IPS-18c (cell line): ENCODE results near the gene IP6K1.

Source experiments
- H3K4me3 ChIP-seq: 2 replicates; pipeline ENCODE4 v1.7.0; 2013; ENCODE audit warnings: low read depth, mild to moderate bottlenecking, low read length, moderate library complexity; ENCODE audit not compliant: insufficient read depth
- H3K9me3 ChIP-seq: one replicate; pipeline ENCODE4 v1.6.1; 2013; ENCODE audit warnings: mild to moderate bottlenecking, low read length, moderate library complexity; ENCODE audit not compliant: control insufficient read depth, insufficient read depth

IP6K1 gene

DNA sequence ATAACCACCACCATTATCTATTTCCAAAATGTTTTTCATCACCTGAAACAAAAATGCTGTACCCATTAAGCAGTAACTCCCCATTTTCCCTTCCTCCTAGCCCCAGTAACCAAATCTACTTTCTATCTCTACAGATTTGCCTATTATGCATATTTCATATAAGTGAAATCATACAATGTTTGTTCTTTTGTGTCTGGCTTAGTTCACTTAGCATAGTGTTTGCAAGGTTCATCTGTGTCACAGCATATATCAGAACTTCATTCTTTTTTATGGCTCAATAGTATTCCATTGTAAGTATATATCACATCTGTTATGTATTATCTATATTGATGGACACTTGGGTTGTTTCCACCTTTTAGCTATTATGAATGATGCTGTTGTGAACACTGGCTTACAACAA lies 45.9 kb downstream of the IP6K1 start:
- Histone ChIP-seq H3K4me3 (no peak overlapping the region), H3K9me3 (peaks cover 2% of the 10 kb centered on the region)

DNA sequence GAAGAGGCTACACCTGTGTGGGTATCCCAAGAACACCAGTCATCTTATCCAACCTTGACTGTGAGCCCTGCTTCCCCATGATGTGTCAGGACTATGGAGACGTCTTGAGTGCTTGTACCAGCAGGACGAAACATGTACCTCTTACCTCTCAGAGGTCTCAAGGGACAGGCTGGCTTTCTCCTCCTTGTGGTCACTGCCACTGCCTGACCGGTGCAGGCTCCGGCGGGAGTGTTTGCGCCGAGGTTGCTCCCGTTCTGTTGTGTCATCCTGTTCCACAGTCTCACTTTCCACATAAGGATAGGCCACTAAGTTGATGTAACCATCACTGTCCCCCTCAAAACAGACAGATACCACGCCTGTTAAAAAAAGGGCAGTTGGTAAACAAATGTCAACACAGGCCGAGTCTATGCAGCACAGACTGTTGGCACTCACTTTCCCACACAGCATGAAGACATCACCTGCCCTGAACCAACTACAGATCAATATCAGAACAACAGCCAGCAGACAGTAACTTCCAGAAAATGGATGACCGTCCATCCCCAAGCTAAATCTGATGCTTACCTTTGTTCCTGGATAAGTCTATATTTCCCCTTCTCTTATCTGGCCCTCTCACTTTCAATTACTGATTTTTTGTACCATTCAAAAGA lies 48.2 kb downstream of the IP6K1 start:
- peaks cover 2% of the 10 kb centered on the region for H3K9me3 ChIP-seq
- H3K4me3 ChIP-seq: no peak overlapping the region

GRCh38 chr3:49734752-49735151 lies 51.6 kb downstream of the IP6K1 start:
- Histone ChIP-seq H3K4me3 (no peak overlapping the region), H3K9me3 (peaks cover 2% of the 10 kb centered on the region)

DNA sequence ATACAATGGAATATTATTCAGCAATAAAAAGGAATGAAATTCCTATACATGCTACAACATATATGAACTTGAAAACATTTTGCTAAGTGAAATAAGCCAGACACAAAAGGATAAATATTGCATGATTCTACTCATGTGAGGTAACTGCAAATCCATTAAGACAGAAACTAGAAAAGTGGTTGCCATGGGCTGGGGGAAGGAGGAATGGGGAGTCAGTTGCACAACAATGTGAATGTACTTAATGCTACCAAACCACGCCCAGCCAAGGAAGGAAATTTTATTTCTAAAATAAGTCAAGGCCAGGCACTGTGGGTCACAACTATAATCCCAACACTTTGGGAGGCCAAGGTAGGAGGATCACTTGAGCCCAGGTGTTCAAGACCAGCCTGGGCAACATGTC lies 52.8 kb downstream of the IP6K1 start:
- H3K4me3 ChIP-seq: no peak overlapping the region
- peaks cover 2% of the 10 kb centered on the region for H3K9me3 ChIP-seq

GRCh38 chr3:49732597-49732996 lies 53.7 kb downstream of the IP6K1 start:
- peaks cover 2% of the 10 kb centered on the region for H3K9me3 ChIP-seq

DNA sequence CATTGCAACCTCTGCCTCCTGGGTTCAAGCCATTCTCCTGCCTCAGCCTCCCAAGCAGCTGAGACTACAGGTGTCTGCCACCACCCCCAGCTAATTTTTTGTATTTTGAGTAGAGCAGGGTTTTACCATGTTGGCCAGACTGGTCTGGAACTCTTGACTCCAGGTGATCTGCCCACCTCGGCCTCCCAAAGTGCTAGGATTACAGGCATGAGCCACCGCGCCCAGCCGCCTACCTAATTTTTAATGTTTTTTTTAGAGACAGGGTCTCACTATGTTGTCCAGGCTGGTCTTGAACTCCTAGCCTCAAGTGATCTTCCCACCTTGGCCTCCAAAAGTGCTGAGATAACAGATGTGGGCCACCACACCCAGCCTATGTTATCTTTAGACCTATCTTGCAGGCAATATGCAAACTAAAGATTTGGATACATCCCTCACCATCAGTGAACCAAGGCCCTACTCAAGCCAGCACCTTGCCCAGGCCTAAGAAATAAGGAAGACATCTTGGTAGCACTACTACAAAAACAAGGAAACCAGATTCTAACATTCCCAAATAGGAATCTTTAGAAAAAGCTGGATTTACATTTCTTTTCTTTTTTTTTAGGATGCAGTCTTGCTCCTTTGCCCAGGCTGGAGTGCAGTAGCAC lies 56.3 kb downstream of the IP6K1 start:
- Histone ChIP-seq H3K4me3 (no peak overlapping the region), H3K9me3 (no peaks in the 10 kb centered on the region)

More at GRCh38 chr3:49732597-49732996, 53.7 kb downstream of the IP6K1 start:
- H3K4me3 ChIP-seq: no peak overlapping the region

DNA sequence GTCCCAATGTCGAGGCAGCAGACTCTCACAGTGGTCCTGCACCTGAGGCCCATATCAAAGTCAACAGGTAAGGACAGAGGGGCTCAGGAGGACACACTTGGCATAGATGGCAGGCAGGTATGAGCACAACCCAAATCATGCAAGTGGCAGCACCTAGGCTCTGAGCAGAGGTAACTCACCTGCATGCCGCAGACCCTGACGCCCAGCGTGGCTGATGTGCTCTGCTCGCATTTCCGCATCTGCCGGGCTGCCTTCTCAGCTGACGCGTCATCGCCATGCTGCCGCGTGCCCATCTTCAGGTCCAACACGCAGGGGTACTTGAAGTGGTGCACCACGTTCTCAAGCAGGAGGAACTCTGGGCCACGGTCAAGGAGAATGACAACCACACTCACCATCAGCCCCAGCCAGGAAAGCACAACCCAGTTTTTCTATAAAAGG lies 58.4 kb downstream of the IP6K1 start:
- Histone ChIP-seq H3K9me3 (no peaks in the 10 kb centered on the region), H3K4me3 (no peak overlapping the region)

DNA sequence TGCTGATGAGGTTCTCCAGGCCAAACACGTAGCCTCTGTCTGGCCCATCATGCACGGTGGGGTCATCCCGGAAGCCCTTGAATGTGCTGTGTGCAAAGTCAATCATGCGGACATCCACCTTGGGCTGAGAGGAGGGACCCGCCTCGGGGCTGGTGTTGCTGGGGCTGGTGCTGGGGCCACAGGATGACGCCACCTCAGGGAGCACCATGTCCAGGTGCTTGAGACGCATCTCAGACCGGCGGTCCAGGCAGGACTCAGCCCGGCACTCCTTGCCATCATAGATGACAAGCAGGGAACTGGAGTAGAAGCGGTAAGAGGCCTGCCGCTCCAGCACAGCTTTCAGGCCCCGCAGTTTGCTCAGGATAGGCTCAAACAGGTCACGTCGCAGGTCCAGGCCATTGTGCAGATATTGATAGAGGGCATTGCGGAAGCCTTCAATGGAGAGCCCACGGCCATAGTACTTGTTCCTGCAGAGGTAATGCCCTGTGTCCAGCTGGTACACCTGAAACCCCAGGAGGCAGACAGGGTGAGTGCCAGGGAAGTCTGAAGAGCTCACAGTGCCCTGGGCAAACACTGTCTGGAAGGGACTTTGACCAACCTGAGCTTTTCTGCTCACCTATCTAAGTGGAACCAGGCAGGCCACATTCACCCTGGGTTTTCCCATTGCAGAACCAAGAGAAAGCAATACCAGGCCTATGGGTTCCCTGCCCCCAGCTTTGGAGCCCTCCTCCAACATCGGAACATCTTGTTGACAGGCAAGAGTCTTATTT lies 59.0 kb downstream of the IP6K1 start:
- no peak overlapping the region for H3K4me3 ChIP-seq
- H3K9me3 ChIP-seq: no peaks in the 10 kb centered on the region

GRCh38 chr3:49725906-49726681 lies 60.2 kb downstream of the IP6K1 start:
- Histone ChIP-seq H3K4me3 (no peak overlapping the region), H3K9me3 (no peaks in the 10 kb centered on the region)

DNA sequence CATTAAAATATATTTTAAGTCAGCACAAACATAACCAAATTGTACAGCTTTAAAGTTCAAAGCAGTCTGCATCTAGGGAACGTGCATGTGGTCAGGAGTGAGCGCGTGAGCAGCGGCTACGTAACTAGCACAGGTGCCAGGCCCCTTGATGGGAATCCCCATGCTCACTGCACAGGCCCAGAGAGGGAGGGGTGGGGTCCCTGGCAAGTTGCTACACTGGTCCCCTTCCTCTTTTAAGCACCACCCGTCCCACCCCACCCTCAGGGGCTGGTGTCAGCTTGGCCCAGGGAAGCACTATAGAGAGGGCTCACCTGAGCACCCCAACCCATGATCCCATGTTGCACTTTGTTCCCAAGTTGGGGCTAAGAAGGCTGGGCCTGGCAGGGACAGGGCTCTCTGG lies 61.8 kb downstream of the IP6K1 start:
- Histone ChIP-seq H3K9me3 (no peaks in the 10 kb centered on the region), H3K4me3 (peak overlapping the region; percentile 74)

DNA sequence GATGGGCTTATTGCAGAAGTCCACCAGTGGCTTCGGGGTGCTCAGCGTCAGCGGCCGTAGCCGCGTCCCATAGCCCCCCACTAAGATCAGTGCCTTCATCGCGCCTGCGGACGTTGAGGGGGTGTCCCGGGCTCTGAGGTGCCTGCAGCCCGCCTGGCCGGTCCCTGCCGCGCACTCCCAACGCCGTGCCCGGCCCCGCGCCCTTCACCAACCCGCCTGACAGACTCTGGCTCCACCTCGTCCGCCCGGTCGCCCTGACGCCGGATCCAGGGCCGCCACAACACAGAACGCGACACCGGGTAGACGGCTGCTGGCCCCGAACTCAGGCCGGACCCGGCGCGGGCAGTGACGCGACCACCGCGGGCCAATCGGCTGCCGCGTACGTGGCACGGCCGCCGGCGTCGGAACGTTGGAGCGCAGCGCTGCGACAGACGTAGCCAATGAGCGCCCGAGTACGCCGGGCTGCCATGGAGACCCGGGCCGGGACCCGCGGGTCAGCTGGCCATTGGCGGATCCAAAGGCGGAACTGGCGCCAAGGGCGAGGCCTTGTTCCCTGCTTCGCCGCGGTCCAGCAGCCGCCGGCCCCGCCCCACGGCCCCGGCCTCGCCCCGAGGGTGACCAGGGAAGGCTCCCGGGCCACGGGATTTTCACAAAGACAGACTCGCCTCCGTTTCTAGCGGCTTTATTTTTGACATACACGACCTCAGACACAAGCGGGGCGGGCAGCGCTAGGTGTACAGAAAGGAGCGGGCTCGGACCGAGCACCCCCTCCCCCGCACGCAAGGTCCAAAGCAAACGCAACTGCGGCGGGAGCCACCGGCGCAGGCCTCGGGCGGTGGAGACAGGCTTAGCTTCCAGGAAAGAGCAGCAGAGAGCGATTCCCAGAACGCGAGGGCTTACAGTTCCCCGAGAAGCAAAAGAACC lies 62.5 kb downstream of the IP6K1 start, which contains the start of gene GMPPB:
GMPPB (minus strand) TSS at position 324 of the 924 bp plus-strand sequence; CDS start at position 99, 225 bp downstream.
- H3K4me3 ChIP-seq: peak within 1 kb of the TSS; percentile 86
- H3K9me3 ChIP-seq: no peaks in the 10 kb centered on the region

- Histone ChIP-seq H3K4me3 (peak overlapping the region; percentile 86), H3K9me3 (no peaks in the 10 kb centered on the region)
These were observed 63.1 kb downstream of the IP6K1 start for GRCh38 chr3:49723296-49723627.

- no peaks in the 10 kb centered on the region for H3K9me3 ChIP-seq
- H3K4me3 ChIP-seq: peak overlapping the region; percentile 86
These were observed 63.4 kb downstream of the IP6K1 start for GRCh38 chr3:49722896-49723295.

GRCh38 chr3:49721896-49722781 lies 64.2 kb downstream of the IP6K1 start:
- no peaks in the 10 kb centered on the region for H3K9me3 ChIP-seq
- H3K4me3 ChIP-seq: peak overlapping the region; percentile 86; the same call in 1 of the 2 replicates

- no peaks in the 10 kb centered on the region for H3K9me3 ChIP-seq
- H3K4me3 ChIP-seq: no peak overlapping the region
These were observed 64.8 kb downstream of the IP6K1 start for GRCh38 chr3:49721596-49721895.
